HG02852 (cell line): ENCODE results near the gene STXBP4.
A peak's percentile ranks its signal among the peaks of the same experiment; 100 is the strongest.

ENCODE experiments used
- ATAC-seq: cut with Tn5 transposase; IDR thresholded peaks from one replicate; pipeline ENCODE4 v1.9.1; 2021; ENCODE audit warnings: mild to moderate bottlenecking, moderate library complexity; ENCODE audit not compliant: unreplicated experiment

Gene STXBP4

GRCh38 chr17:54968262-54968987, at the start of gene STXBP4, which contains the start of gene COX11:
TSS of gene STXBP4 (plus strand) at chr17:54968765. CDS start at chr17:54986220, 17,455 bp downstream.
TSS of gene COX11 (minus strand) at chr17:54968654. CDS start at chr17:54968646, 8 bp downstream.
- ATAC-seq, result peak; percentile 91

- no peak for ATAC-seq
These were observed 49.1 kb upstream of the STXBP4 start for GRCh38 chr17:54919425-54919824.

GRCh38 chr17:54920819-54921218, 47.7 kb upstream of the STXBP4 start:
- ATAC-seq, result no peak

GRCh38 chr17:54924405-54924804, 44.2 kb upstream of the STXBP4 start:
- no peak for ATAC-seq

- no peak for ATAC-seq
These were observed 41.0 kb upstream of the STXBP4 start for GRCh38 chr17:54927525-54927924.

GRCh38 chr17:54932711-54933110, 35.9 kb upstream of the STXBP4 start:
- ATAC-seq, result no peak

GRCh38 chr17:54933921-54934320, 34.6 kb upstream of the STXBP4 start:
- ATAC-seq, result no peak

- no peak for ATAC-seq
These were observed 33.1 kb upstream of the STXBP4 start for GRCh38 chr17:54935471-54935870.

GRCh38 chr17:54937018-54937417, 31.5 kb upstream of the STXBP4 start:
- ATAC-seq, result no peak

- ATAC-seq, result no peak
These were observed 31.1 kb upstream of the STXBP4 start for GRCh38 chr17:54937426-54937825.

GRCh38 chr17:54941285-54941684, 27.3 kb upstream of the STXBP4 start:
- ATAC-seq, result no peak

- no peak for ATAC-seq
These were observed 23.8 kb upstream of the STXBP4 start for GRCh38 chr17:54944796-54945195.

- ATAC-seq, result no peak
These were observed 23.3 kb upstream of the STXBP4 start for GRCh38 chr17:54945231-54945630.

- ATAC-seq, result no peak
These were observed 22.9 kb upstream of the STXBP4 start for GRCh38 chr17:54945671-54946070.

GRCh38 chr17:54947396-54947795, 21.2 kb upstream of the STXBP4 start:
- ATAC-seq, result no peak

- peak; percentile 81 for ATAC-seq
These were observed 20.2 kb upstream of the STXBP4 start for GRCh38 chr17:54948380-54948779.

- no peak for ATAC-seq
These were observed 18.4 kb upstream of the STXBP4 start for GRCh38 chr17:54950116-54950515.

GRCh38 chr17:54951286-54951685, 17.3 kb upstream of the STXBP4 start:
- ATAC-seq, result no peak

GRCh38 chr17:54956791-54957190, 11.8 kb upstream of the STXBP4 start:
- ATAC-seq, result no peak

GRCh38 chr17:54967621-54968261, 824 bp upstream of the STXBP4 start:
- ATAC-seq, result peak; percentile 19

GRCh38 chr17:54968988-54969332, 395 bp downstream of the STXBP4 start:
- peak; percentile 35 for ATAC-seq
